HL-60 (cell line): ENCODE measurements around the gene FBXO47.

Source experiments
- GABPA ChIP-seq: IDR thresholded peaks from 2 replicates; pipeline ENCODE4 v1.6.1; 2012; ENCODE audit warnings: low read depth
- POLR2AphosphoS5 ChIP-seq: IDR thresholded peaks from 2 replicates; pipeline ENCODE4 v1.6.1; 2012; ENCODE audit warnings: low read depth
- SPI1 ChIP-seq: IDR thresholded peaks from 2 replicates; pipeline ENCODE4 v1.6.1; 2012; ENCODE audit warnings: low read depth, mild to moderate bottlenecking, borderline replicate concordance
- TF ChIP-seq, protein P1 (sequence below): IDR thresholded peaks from one replicate; pipeline ENCODE4 v1.5.1; 2011; ENCODE audit warnings: low read length, control low read depth, inconsistent platforms; ENCODE audit not compliant: insufficient read depth
- TF ChIP-seq, protein P2 (sequence below): IDR thresholded peaks from 2 replicates; pipeline ENCODE4 v1.6.1; 2012; ENCODE audit warnings: low read depth; ENCODE audit not compliant: insufficient replicate concordance

DNA sequence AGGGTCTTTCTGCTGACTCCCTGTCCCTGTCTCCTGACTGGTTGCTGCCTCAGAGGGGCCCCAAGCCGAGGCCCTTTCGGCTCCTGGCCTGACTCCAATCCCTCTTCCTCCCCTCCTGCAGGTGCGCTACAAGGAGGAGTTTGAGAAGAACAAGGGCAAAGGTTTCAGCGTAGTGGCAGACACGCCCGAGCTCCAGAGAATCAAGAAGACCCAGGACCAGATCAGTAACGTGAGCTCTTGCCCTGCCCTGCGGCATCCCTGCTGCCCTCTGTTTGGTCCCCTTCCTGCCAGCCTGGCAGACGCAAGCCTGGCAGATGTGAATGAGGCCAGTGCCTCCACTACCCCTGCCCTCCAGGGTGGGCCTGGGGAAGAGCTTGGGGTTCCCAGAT is 68.9 kb downstream of the FBXO47 start:
- no peak for TF ChIP-seq POLR2AphosphoS5
- TF ChIP-seq, protein P1, sequence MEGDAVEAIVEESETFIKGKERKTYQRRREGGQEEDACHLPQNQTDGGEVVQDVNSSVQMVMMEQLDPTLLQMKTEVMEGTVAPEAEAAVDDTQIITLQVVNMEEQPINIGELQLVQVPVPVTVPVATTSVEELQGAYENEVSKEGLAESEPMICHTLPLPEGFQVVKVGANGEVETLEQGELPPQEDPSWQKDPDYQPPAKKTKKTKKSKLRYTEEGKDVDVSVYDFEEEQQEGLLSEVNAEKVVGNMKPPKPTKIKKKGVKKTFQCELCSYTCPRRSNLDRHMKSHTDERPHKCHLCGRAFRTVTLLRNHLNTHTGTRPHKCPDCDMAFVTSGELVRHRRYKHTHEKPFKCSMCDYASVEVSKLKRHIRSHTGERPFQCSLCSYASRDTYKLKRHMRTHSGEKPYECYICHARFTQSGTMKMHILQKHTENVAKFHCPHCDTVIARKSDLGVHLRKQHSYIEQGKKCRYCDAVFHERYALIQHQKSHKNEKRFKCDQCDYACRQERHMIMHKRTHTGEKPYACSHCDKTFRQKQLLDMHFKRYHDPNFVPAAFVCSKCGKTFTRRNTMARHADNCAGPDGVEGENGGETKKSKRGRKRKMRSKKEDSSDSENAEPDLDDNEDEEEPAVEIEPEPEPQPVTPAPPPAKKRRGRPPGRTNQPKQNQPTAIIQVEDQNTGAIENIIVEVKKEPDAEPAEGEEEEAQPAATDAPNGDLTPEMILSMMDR: no peak
- TF ChIP-seq, protein P2, sequence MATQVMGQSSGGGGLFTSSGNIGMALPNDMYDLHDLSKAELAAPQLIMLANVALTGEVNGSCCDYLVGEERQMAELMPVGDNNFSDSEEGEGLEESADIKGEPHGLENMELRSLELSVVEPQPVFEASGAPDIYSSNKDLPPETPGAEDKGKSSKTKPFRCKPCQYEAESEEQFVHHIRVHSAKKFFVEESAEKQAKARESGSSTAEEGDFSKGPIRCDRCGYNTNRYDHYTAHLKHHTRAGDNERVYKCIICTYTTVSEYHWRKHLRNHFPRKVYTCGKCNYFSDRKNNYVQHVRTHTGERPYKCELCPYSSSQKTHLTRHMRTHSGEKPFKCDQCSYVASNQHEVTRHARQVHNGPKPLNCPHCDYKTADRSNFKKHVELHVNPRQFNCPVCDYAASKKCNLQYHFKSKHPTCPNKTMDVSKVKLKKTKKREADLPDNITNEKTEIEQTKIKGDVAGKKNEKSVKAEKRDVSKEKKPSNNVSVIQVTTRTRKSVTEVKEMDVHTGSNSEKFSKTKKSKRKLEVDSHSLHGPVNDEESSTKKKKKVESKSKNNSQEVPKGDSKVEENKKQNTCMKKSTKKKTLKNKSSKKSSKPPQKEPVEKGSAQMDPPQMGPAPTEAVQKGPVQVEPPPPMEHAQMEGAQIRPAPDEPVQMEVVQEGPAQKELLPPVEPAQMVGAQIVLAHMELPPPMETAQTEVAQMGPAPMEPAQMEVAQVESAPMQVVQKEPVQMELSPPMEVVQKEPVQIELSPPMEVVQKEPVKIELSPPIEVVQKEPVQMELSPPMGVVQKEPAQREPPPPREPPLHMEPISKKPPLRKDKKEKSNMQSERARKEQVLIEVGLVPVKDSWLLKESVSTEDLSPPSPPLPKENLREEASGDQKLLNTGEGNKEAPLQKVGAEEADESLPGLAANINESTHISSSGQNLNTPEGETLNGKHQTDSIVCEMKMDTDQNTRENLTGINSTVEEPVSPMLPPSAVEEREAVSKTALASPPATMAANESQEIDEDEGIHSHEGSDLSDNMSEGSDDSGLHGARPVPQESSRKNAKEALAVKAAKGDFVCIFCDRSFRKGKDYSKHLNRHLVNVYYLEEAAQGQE: no peak
- no peak for TF ChIP-seq SPI1
- TF ChIP-seq GABPA: no peak
